ENCODE data around the gene HCRTR1. TPM values are rescaled to one million over a fixed set of nuclear protein-coding genes. Genes with fewer than 3 reads are reported as not detected.
A peak's percentile ranks its signal among the peaks of the same experiment; 100 is the strongest.

Gene HCRTR1
- total RNA-seq, 4 donors from 2014 or later, result 0.59 TPM; not detected in 3

GRCh38 chr1:31647106-31647505 is 29.6 kb downstream of the HCRTR1 start:
- Histone ChIP-seq H3K4me1 (peaks cover 24 to 35% of the 10 kb centered on the region in 2 donors), H3K36me3 (no peaks in the 10 kb centered on the region), H3K4me3 (no peak overlapping the region), H3K27ac (peak overlapping the region; percentile 6 to 65 (median 60)), H3K27me3 (no peaks in the 10 kb centered on the region), H3K9me3 (no peaks in the 10 kb centered on the region)
- in situ Hi-C loops (cut with MboI; ENCODE audit: low sequenced_read_pairs in 4 of 4), result no loop called here
- no peak for ATAC-seq
- intact Hi-C loops (cut with DNase I; ENCODE audit: low total_unique reads), result loop anchor here (10.0 kb wide), 1 partner anchor 308 kb away; no protein-coding TSS in a partner anchor
- DNase-seq, result no peak
- TF ChIP-seq POLR2A (IDR thresholded peaks at IDR 0.05) (no peak), CTCF (IDR thresholded peaks at IDR 0.05 in 4 of 5, conservative IDR thresholded peaks at IDR 0.05 in 1 of 5) (no peak)

- Histone ChIP-seq H3K4me1 (peaks cover 13 to 24% of the 10 kb centered on the region in 2 donors), H3K4me3 (no peak overlapping the region), H3K27ac (peak overlapping the region in 3 of 4 donors; percentile 58 to 65 (median 63)), H3K36me3 (no peaks in the 10 kb centered on the region), H3K9me3 (no peaks in the 10 kb centered on the region), H3K27me3 (no peaks in the 10 kb centered on the region)
- TF ChIP-seq POLR2A (IDR thresholded peaks at IDR 0.05), result no peak
- no peak for TF ChIP-seq CTCF (IDR thresholded peaks at IDR 0.05 in 4 of 5, conservative IDR thresholded peaks at IDR 0.05 in 1 of 5)
- in situ Hi-C loops (cut with MboI; ENCODE audit: low sequenced_read_pairs in 4 of 4), result no loop called here
- DNase-seq (no peak), ATAC-seq (no peak)
- intact Hi-C loops (cut with DNase I; ENCODE audit: low total_unique reads), result loop anchor here (10.0 kb wide), 1 partner anchor 307 kb away; no protein-coding TSS in a partner anchor
Observed at GRCh38 chr1:31648190-31648589, 30.7 kb downstream of the HCRTR1 start.

- intact Hi-C loops (cut with DNase I; ENCODE audit: low total_unique reads) (loop anchor here (10.0 kb wide), 1 partner anchor 306 kb away; no protein-coding TSS in a partner anchor), in situ Hi-C loops (cut with MboI; ENCODE audit: low sequenced_read_pairs in 4 of 4) (no loop called here)
- Histone ChIP-seq H3K27me3 (no peaks in the 10 kb centered on the region), H3K27ac (peak overlapping the region in 3 of 4 donors; percentile 58 to 65 (median 63)), H3K36me3 (no peaks in the 10 kb centered on the region), H3K4me1 (peaks cover 7 to 18% of the 10 kb centered on the region in 2 donors), H3K9me3 (no peaks in the 10 kb centered on the region), H3K4me3 (no peak overlapping the region)
- no peak for TF ChIP-seq POLR2A (IDR thresholded peaks at IDR 0.05)
- TF ChIP-seq CTCF (IDR thresholded peaks at IDR 0.05 in 4 of 5, conservative IDR thresholded peaks at IDR 0.05 in 1 of 5), result no peak
- no peak for ATAC-seq
- no peak for DNase-seq
Observed at GRCh38 chr1:31648641-31649357, 31.3 kb downstream of the HCRTR1 start.

GRCh38 chr1:31650161-31651088 is 32.9 kb downstream of the HCRTR1 start:
- TF ChIP-seq CTCF (IDR thresholded peaks at IDR 0.05 in 4 of 5, conservative IDR thresholded peaks at IDR 0.05 in 1 of 5) (no peak), POLR2A (IDR thresholded peaks at IDR 0.05) (no peak)
- H3K4me3 ChIP-seq, result no peak overlapping the region
- H3K9me3 ChIP-seq, result no peaks in the 10 kb centered on the region
- in situ Hi-C loops (cut with MboI; ENCODE audit: low sequenced_read_pairs in 4 of 4) (loop anchor here (25.0 kb wide), 1 partner anchor 312 kb away; no protein-coding TSS in a partner anchor), intact Hi-C loops (cut with DNase I; ENCODE audit: low total_unique reads) (no loop called here)
- no peaks in the 10 kb centered on the region for H3K36me3 ChIP-seq
- no peak for ATAC-seq
- peaks cover 4 to 16% of the 10 kb centered on the region in 2 donors for H3K4me1 ChIP-seq
- DNase-seq, result no peak
- H3K27me3 ChIP-seq, result no peaks in the 10 kb centered on the region
- peak overlapping the region; percentile 13 to 58 (median 51) for H3K27ac ChIP-seq
